A549 (cell line): ENCODE data around the gene ASIP. TPM values are rescaled to one million over a fixed set of nuclear protein-coding genes. Genes with fewer than 3 reads are reported as not detected.

Source experiments
- ATAC-seq, 2 experiments: fragments of 200-7000 bp in 1 of 2; fragments of >200 bp in 1 of 2; cut with Nextera tagmentation in 1 of 2; cut with Tn5 transposase in 1 of 2; 3 replicates each; pipeline versions ENCODE4 v1.8.0 to v1.9.1; 2018 to 2020; ENCODE audit warnings: mild to moderate bottlenecking in 1 of 2, moderate library complexity in 1 of 2
- CTCF ChIA-PET: fragments of 300-600 bp; sonication (Branson Sonifier 250); formaldehyde crosslinking; extraction: SDS; loops from one replicate; lab custom pipeline; 2021; ENCODE audit warnings: antibody characterized with exemption, inconsistent platforms; lab: Yijun Ruan, JAX
- POLR2A ChIA-PET: fragments of 350-600 bp; formaldehyde crosslinking; extraction: SDS; loops from one replicate; lab custom pipeline; 2021; ENCODE audit warnings: antibody characterized with exemption, inconsistent platforms; lab: Yijun Ruan, JAX
- DNase-seq, 2 experiments: peaks; one replicate each; pipeline versions ENCODE4 v3.0.0 to v3.0.0-alpha.2; 2011 to 2016; ENCODE audit warnings: low read depth in 1 of 2, low spot score in 1 of 2
- FAIRE-seq: peaks from 2 replicates; lab custom pipeline; 2011; peaks lifted over from hg19 to GRCh38; lab: Jason Lieb, UNC
- H3K27ac ChIP-seq, 2 experiments: fragments of >200 bp; sonication (Bioruptor Twin); formaldehyde crosslinking; 3 replicates each; pipeline ENCODE4 v1.5.1; 2016 to 2017
- H3K4me1 ChIP-seq: fragments of >200 bp; sonication (Bioruptor Twin); formaldehyde crosslinking; 3 replicates; pipeline ENCODE4 v1.6.1; 2016
- H3K4me2 ChIP-seq: fragments of >200 bp; sonication (Bioruptor Twin); formaldehyde crosslinking; 3 replicates; pipeline ENCODE4 v1.6.1; 2016
- H3K4me3 ChIP-seq: fragments of >200 bp; sonication (Bioruptor Twin); formaldehyde crosslinking; 3 replicates; pipeline ENCODE4 v1.5.1; 2016
- H3K9me3 ChIP-seq: fragments of >200 bp; sonication (Bioruptor Twin); formaldehyde crosslinking; 3 replicates; pipeline ENCODE4 v1.6.1; 2016
- CBX2 ChIP-seq: fragments of 200-600 bp; sonication (generic); IDR thresholded peaks from 2 replicates; pipeline ENCODE4 v1.6.1; 2016; ENCODE audit warnings: low read depth, mild to moderate bottlenecking, borderline replicate concordance
- CEBPB ChIP-seq, 2 experiments: fragments of >200 bp in 1 of 2; sonication (Bioruptor Twin) in 1 of 2; formaldehyde crosslinking in 1 of 2; IDR thresholded peaks; 2 replicates each; pipeline ENCODE4 v1.6.1; 2012 to 2016
- EHMT2 ChIP-seq: fragments of 200-600 bp; sonication (generic); IDR thresholded peaks from 2 replicates; pipeline ENCODE4 v1.6.1; 2016; ENCODE audit warnings: antibody characterized with exemption, low read depth, mild to moderate bottlenecking, moderate library complexity
- HOXA7 ChIP-seq: fragments of 250-450 bp; sonication (Bioruptor Pico); IDR thresholded peaks from 2 replicates; pipeline ENCODE4 v1.5.0; 2020; ENCODE audit warnings: mild to moderate bottlenecking, moderate library complexity
- JUNB ChIP-seq: fragments of >200 bp; sonication (Bioruptor Twin); formaldehyde crosslinking; IDR thresholded peaks from 2 replicates; pipeline ENCODE4 v1.6.1; 2016
- KDM5A ChIP-seq: fragments of 200-600 bp; sonication (generic); IDR thresholded peaks from 2 replicates; pipeline ENCODE4 v1.6.1; 2016; ENCODE audit warnings: antibody characterized with exemption, mild to moderate bottlenecking
- MAFK ChIP-seq: fragments of 450-650 bp; IDR thresholded peaks from 2 replicates; pipeline ENCODE4 v1.6.1; 2014; ENCODE audit not compliant: partially characterized antibody
- NPAS2 ChIP-seq: fragments of 250-450 bp; sonication (Bioruptor Pico); IDR thresholded peaks from 2 replicates; pipeline ENCODE4 v1.8.0; 2022; ENCODE audit warnings: mild to moderate bottlenecking, moderate library complexity, borderline replicate concordance
- PHF8 ChIP-seq: fragments of 200-600 bp; sonication (generic); IDR thresholded peaks from 2 replicates; pipeline ENCODE4 v1.6.1; 2016; ENCODE audit warnings: low read depth, mild to moderate bottlenecking, antibody characterized with exemption, moderate library complexity, borderline replicate concordance
- RAD21 ChIP-seq, 2 experiments: fragments of >200 bp in 1 of 2; sonication (Bioruptor Twin) in 1 of 2; formaldehyde crosslinking in 1 of 2; IDR thresholded peaks in 1 of 2; conservative IDR thresholded peaks in 1 of 2; 2 replicates in 1 of 2; 3 replicates in 1 of 2; pipeline ENCODE4 v1.6.1; 2012 to 2018; ENCODE audit warnings: inconsistent platforms in 1 of 2
- RARB ChIP-seq: fragments of 250-450 bp; sonication (Bioruptor Pico); IDR thresholded peaks from 2 replicates; pipeline ENCODE4 v1.8.0; 2021; ENCODE audit warnings: mild to moderate bottlenecking, moderate library complexity
- RNF2 ChIP-seq: fragments of 200-600 bp; sonication (generic); IDR thresholded peaks from 2 replicates; pipeline ENCODE4 v1.6.1; 2016; ENCODE audit warnings: low read depth, mild to moderate bottlenecking, antibody characterized with exemption, moderate library complexity, borderline replicate concordance
- TP53 ChIP-seq: fragments of 250-450 bp; sonication (Bioruptor Pico); IDR thresholded peaks from 2 replicates; pipeline ENCODE4 v1.5.0; 2021; ENCODE audit warnings: mild to moderate bottlenecking, moderate library complexity
- WGBS: methylation state at CpG from one replicate; pipeline ENCODE4 v1.1.6; 2017; ENCODE audit errors: missing lambda C conversion rate; 5-methylcytosine and 5-hydroxymethylcytosine counted together
- polyA plus RNA-seq, 4 experiments: library from polyadenylated mRNA; depleted of rRNA in 3 of 4; stranded (reverse); fragments of >200 nt; fragmentation: RNase III in 1 of 4; extraction: RNeasy Plus Mini Kit Qiagen cat#74134 plus additional on column Dnase treatment in 1 of 4; gene quantifications; 2 replicates in 3 of 4; 3 replicates in 1 of 4; pipeline ENCODE4 v1.2.3, GENCODE V29; 2011 to 2017
- TF ChIP-seq, protein P1 (sequence below): fragments of 450-650 bp; IDR thresholded peaks from 2 replicates; pipeline ENCODE4 v1.6.1; 2014; ENCODE audit warnings: antibody characterized with exemption
- TF ChIP-seq, protein P2 (sequence below): fragments of >200 bp; sonication (Bioruptor Twin); formaldehyde crosslinking; IDR thresholded peaks from 3 replicates; pipeline ENCODE4 v1.5.1; 2016
- TF ChIP-seq, protein P3 (sequence below): fragments of >200 bp; sonication (Bioruptor Twin); formaldehyde crosslinking; IDR thresholded peaks from 3 replicates; pipeline ENCODE4 v1.6.1; 2016
- TF ChIP-seq, protein P4 (sequence below): fragments of >200 bp; sonication (Bioruptor Twin); formaldehyde crosslinking; IDR thresholded peaks from 2 replicates; pipeline ENCODE4 v1.6.1; 2016
- TF ChIP-seq, protein P5 (sequence below): fragments of 200-600 bp; sonication (generic); IDR thresholded peaks from 2 replicates; pipeline ENCODE4 v1.6.1; 2016; ENCODE audit warnings: antibody characterized with exemption, mild to moderate bottlenecking, moderate library complexity

The ASIP gene
- polyA plus RNA-seq, 2 of the 4 experiments (the other 2 are of a cell fraction), result not detected

DNA sequence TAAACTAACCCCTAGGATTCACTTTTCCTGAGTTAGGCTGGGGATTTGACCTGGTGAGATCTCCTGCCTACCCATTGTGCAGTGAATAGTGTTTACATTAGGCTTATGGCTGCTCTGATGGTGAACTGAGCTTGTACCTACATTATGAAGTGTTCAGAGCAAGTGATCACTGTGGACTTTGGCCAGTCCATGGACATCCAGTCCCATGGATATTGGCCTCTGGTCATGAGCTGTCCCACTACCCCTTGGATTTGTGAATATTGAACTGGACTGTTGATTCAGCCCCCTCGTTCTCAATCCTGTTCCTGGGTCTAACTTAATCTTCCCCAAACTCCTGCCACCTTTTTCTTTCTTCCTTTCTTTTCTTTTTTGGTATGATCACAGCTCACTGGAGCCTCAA, 13.8 kb downstream of the ASIP start:
- no peak for FAIRE-seq

DNA sequence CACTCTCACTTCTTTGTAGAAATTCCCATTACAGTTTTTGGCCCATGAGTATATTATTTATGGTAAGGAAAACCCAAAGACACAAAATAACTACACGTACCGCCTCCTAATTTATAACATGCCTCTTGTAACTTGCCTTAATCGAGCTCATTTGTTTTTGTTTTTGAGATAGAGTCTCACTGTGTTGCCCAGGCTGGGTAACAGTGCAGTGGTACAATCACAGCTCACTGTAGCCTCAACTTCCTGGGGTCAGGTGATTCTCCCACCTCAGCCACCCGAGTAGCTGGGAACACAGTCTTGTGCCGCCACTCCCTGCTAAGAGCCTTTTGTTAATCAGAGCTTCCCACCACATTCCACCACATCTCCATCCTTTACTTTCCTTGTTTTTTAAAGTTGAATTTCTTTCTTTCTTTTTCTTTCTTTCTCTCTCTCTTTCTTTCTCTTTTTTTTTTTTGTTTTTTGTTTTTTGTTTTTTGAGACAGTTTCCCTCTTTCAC, 15.5 kb downstream of the ASIP start:
- CTCF ChIA-PET, result interaction anchor here (0.6 to 2.0 kb wide), 8 partner anchors 10 to 513 kb away, joined by 3 to 9 read pairs (median 4); no protein-coding TSS in a partner anchor
- no peak overlapping the region for H3K4me2 ChIP-seq
- no peak for DNase-seq
- no peak for ATAC-seq
- no peak overlapping the region for H3K27ac ChIP-seq
- no peak for TF ChIP-seq CBX2
- no peak for TF ChIP-seq TP53 (CRISPR knock-in tag)
- TF ChIP-seq, protein P1, sequence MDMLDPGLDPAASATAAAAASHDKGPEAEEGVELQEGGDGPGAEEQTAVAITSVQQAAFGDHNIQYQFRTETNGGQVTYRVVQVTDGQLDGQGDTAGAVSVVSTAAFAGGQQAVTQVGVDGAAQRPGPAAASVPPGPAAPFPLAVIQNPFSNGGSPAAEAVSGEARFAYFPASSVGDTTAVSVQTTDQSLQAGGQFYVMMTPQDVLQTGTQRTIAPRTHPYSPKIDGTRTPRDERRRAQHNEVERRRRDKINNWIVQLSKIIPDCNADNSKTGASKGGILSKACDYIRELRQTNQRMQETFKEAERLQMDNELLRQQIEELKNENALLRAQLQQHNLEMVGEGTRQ, result no peak
- TF ChIP-seq, protein P2, sequence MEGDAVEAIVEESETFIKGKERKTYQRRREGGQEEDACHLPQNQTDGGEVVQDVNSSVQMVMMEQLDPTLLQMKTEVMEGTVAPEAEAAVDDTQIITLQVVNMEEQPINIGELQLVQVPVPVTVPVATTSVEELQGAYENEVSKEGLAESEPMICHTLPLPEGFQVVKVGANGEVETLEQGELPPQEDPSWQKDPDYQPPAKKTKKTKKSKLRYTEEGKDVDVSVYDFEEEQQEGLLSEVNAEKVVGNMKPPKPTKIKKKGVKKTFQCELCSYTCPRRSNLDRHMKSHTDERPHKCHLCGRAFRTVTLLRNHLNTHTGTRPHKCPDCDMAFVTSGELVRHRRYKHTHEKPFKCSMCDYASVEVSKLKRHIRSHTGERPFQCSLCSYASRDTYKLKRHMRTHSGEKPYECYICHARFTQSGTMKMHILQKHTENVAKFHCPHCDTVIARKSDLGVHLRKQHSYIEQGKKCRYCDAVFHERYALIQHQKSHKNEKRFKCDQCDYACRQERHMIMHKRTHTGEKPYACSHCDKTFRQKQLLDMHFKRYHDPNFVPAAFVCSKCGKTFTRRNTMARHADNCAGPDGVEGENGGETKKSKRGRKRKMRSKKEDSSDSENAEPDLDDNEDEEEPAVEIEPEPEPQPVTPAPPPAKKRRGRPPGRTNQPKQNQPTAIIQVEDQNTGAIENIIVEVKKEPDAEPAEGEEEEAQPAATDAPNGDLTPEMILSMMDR, result no peak
- no peak for TF ChIP-seq MAFK
- no peak for TF ChIP-seq RAD21 (conservative IDR thresholded peaks at IDR 0.05 in 1 of 2, IDR thresholded peaks at IDR 0.05 in 1 of 2)
- no peak for TF ChIP-seq HOXA7 (CRISPR knock-in tag)
- TF ChIP-seq EHMT2, result no peak
- TF ChIP-seq PHF8, result no peak
- no peak for TF ChIP-seq RARB (CRISPR knock-in tag)
- TF ChIP-seq, protein P3, sequence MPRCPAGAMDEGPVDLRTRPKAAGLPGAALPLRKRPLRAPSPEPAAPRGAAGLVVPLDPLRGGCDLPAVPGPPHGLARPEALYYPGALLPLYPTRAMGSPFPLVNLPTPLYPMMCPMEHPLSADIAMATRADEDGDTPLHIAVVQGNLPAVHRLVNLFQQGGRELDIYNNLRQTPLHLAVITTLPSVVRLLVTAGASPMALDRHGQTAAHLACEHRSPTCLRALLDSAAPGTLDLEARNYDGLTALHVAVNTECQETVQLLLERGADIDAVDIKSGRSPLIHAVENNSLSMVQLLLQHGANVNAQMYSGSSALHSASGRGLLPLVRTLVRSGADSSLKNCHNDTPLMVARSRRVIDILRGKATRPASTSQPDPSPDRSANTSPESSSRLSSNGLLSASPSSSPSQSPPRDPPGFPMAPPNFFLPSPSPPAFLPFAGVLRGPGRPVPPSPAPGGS, result no peak
- TF ChIP-seq RNF2, result no peak
- no peak for TF ChIP-seq CEBPB (IDR thresholded peaks at IDR 0.05)
- no peak for TF ChIP-seq KDM5A
- TF ChIP-seq, protein P4, sequence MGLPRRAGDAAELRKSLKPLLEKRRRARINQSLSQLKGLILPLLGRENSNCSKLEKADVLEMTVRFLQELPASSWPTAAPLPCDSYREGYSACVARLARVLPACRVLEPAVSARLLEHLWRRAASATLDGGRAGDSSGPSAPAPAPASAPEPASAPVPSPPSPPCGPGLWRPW, result no peak
- 71% methylated on average over 5 of the region's 5 CpGs for WGBS
- FAIRE-seq, result no peak
- no peaks in the 10 kb centered on the region for H3K4me1 ChIP-seq
- POLR2A ChIA-PET, result interaction anchor here (1.1 kb wide), 1 partner anchor 66 kb away, joined by 3 read pairs; no protein-coding TSS in a partner anchor
- no peak overlapping the region for H3K4me3 ChIP-seq
- no peaks in the 10 kb centered on the region for H3K9me3 ChIP-seq

More for the DNA sequence above, 13.8 kb downstream of the ASIP start:
- no peak overlapping the region for H3K4me3 ChIP-seq
- no peak overlapping the region for H3K27ac ChIP-seq
- H3K4me1 ChIP-seq, result no peaks in the 10 kb centered on the region
- ATAC-seq, result no peak
- TF ChIP-seq JUNB, result no peak
- TF ChIP-seq NPAS2 (CRISPR knock-in tag), result no peak
- TF ChIP-seq, protein P5, sequence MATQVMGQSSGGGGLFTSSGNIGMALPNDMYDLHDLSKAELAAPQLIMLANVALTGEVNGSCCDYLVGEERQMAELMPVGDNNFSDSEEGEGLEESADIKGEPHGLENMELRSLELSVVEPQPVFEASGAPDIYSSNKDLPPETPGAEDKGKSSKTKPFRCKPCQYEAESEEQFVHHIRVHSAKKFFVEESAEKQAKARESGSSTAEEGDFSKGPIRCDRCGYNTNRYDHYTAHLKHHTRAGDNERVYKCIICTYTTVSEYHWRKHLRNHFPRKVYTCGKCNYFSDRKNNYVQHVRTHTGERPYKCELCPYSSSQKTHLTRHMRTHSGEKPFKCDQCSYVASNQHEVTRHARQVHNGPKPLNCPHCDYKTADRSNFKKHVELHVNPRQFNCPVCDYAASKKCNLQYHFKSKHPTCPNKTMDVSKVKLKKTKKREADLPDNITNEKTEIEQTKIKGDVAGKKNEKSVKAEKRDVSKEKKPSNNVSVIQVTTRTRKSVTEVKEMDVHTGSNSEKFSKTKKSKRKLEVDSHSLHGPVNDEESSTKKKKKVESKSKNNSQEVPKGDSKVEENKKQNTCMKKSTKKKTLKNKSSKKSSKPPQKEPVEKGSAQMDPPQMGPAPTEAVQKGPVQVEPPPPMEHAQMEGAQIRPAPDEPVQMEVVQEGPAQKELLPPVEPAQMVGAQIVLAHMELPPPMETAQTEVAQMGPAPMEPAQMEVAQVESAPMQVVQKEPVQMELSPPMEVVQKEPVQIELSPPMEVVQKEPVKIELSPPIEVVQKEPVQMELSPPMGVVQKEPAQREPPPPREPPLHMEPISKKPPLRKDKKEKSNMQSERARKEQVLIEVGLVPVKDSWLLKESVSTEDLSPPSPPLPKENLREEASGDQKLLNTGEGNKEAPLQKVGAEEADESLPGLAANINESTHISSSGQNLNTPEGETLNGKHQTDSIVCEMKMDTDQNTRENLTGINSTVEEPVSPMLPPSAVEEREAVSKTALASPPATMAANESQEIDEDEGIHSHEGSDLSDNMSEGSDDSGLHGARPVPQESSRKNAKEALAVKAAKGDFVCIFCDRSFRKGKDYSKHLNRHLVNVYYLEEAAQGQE, result no peak
- WGBS, result 14% methylated on average over 1 of the region's 1 CpG
- H3K9me3 ChIP-seq, result no peaks in the 10 kb centered on the region
- ChIA-PET CTCF (interaction anchor here (0.6 to 1.4 kb wide), 9 partner anchors 12 to 510 kb away, joined by 3 to 5 read pairs (median 3); no protein-coding TSS in a partner anchor), POLR2A (no interaction called here)
- no peak overlapping the region for H3K4me2 ChIP-seq
- DNase-seq, result no peak
